NCI-H524 treated with DMSO at 0.1 percent for 48 hours (cell line): ENCODE results near the gene SHISA6.
"Not testable (repeated sequence)": the region's sequence is repeated elsewhere in the genome, so short reads cannot be mapped to it uniquely, and the experiment has no call there.

Source experiments
- DNase-seq: peaks from one replicate; lab custom pipeline; 2025; lab: John Stamatoyannopoulos, UW

SHISA6 gene

GRCh38 chr17:11267999-11268575, 27.1 kb downstream of the SHISA6 start:
- DNase-seq: no peak

GRCh38 chr17:11269210-11269609, 28.2 kb downstream of the SHISA6 start:
- DNase-seq: no peak

GRCh38 chr17:11272191-11272590, 31.2 kb downstream of the SHISA6 start:
- no peak for DNase-seq

- DNase-seq: no peak
Measured at GRCh38 chr17:11273596-11273995, 32.6 kb downstream of the SHISA6 start.

GRCh38 chr17:11274106-11274505, 33.1 kb downstream of the SHISA6 start:
- no peak for DNase-seq

GRCh38 chr17:11276486-11276885, 35.5 kb downstream of the SHISA6 start:
- no peak for DNase-seq

GRCh38 chr17:11278186-11278991, 37.4 kb downstream of the SHISA6 start:
- DNase-seq: no peak

GRCh38 chr17:11278992-11279270, 37.9 kb downstream of the SHISA6 start:
- DNase-seq: no peak

GRCh38 chr17:11279776-11280344, 38.8 kb downstream of the SHISA6 start:
- no peak for DNase-seq

GRCh38 chr17:11282586-11282985, 41.6 kb downstream of the SHISA6 start:
- DNase-seq: no peak

GRCh38 chr17:11284811-11285210, 43.8 kb downstream of the SHISA6 start:
- DNase-seq: no peak

- no peak for DNase-seq
Measured at GRCh38 chr17:11285946-11286345, 44.9 kb downstream of the SHISA6 start.

- no peak for DNase-seq
Measured at GRCh38 chr17:11287791-11288190, 46.8 kb downstream of the SHISA6 start.

GRCh38 chr17:11290814-11291213, 49.8 kb downstream of the SHISA6 start:
- DNase-seq: no peak

GRCh38 chr17:11292491-11292890, 51.5 kb downstream of the SHISA6 start:
- no peak for DNase-seq

GRCh38 chr17:11293480-11293879, 52.5 kb downstream of the SHISA6 start:
- no peak for DNase-seq

- no peak for DNase-seq
Measured at GRCh38 chr17:11294826-11295225, 53.8 kb downstream of the SHISA6 start.

GRCh38 chr17:11296994-11297393, 56.0 kb downstream of the SHISA6 start:
- no peak for DNase-seq

GRCh38 chr17:11298401-11298800, 57.4 kb downstream of the SHISA6 start:
- no peak for DNase-seq

GRCh38 chr17:11300201-11300600, 59.2 kb downstream of the SHISA6 start:
- DNase-seq: no peak

- no peak for DNase-seq
Measured at GRCh38 chr17:11300738-11301137, 59.7 kb downstream of the SHISA6 start.

GRCh38 chr17:11301874-11302273, 60.9 kb downstream of the SHISA6 start:
- not testable (repeated sequence) for DNase-seq

GRCh38 chr17:11302401-11303186, 61.6 kb downstream of the SHISA6 start:
- DNase-seq: no peak
